ENCODE data around the gene PRKN. TPM values are rescaled to one million over a fixed set of nuclear protein-coding genes. Genes with fewer than 3 reads are reported as not detected.

The PRKN gene
- total RNA-seq, 1 experiment from 2014 or later: 0.34 TPM

DNA sequence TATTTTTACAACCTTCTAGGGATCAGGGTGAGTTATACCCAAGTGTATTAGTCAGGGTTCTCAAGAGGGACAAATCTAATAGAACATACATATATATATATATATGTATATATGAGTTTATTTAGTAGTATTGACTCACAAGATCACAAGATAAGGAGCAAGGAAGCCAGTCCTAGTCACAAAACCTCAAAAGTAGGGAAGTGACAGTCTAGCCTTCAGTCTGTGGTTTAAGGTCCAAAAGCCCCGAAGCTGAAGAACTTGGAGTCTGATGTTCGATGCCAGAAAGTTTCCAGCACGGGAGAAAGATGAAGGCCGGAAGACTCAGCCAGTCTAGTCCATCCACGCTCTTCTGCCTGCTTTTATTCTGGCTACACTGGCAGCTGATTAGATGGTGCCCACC is 821.0 kb downstream of the PRKN start:
- no TSS peak for BruUV-seq (replicated peaks)
- no peaks in the 10 kb centered on the region for H3K27me3 ChIP-seq (replicated peaks; ENCODE audit: control insufficient read depth, insufficient read depth, low read length)
- ChIA-PET CTCF (no interaction called here), POLR2A (no interaction called here)
- H3K36me3 Mint-ChIP-seq (ENCODE audit: insufficient read depth, unreplicated experiment): no peaks in the 10 kb centered on the region
- H3K9me3 ChIP-seq: no peaks in the 10 kb centered on the region
- peaks cover 9% of the 10 kb centered on the region for H3K9me3 Mint-ChIP-seq (ENCODE audit: unreplicated experiment)
- no peak for DNase-seq
- H3K4me1 Mint-ChIP-seq (ENCODE audit: low read depth, unreplicated experiment): no peaks in the 10 kb centered on the region
- H3K27me3 Mint-ChIP-seq (ENCODE audit: insufficient read depth, unreplicated experiment): peaks cover 8% of the 10 kb centered on the region
- TF ChIP-seq, protein P1, sequence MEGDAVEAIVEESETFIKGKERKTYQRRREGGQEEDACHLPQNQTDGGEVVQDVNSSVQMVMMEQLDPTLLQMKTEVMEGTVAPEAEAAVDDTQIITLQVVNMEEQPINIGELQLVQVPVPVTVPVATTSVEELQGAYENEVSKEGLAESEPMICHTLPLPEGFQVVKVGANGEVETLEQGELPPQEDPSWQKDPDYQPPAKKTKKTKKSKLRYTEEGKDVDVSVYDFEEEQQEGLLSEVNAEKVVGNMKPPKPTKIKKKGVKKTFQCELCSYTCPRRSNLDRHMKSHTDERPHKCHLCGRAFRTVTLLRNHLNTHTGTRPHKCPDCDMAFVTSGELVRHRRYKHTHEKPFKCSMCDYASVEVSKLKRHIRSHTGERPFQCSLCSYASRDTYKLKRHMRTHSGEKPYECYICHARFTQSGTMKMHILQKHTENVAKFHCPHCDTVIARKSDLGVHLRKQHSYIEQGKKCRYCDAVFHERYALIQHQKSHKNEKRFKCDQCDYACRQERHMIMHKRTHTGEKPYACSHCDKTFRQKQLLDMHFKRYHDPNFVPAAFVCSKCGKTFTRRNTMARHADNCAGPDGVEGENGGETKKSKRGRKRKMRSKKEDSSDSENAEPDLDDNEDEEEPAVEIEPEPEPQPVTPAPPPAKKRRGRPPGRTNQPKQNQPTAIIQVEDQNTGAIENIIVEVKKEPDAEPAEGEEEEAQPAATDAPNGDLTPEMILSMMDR (IDR thresholded peaks at IDR 0.05; ENCODE audit: insufficient read depth in 1 of 2, low read depth in 1 of 2, low read length in 1 of 2, severe bottlenecking in 1 of 2, unreplicated experiment in 1 of 2): no peak
- intact Hi-C loops (cut with micrococcal nuclease; ENCODE audit: unreplicated experiment): no loop called here
- no peak overlapping the region for H3K4me3 Mint-ChIP-seq (ENCODE audit: unreplicated experiment)
- no peaks in the 10 kb centered on the region for H3K4me1 ChIP-seq
- H3K36me3 ChIP-seq (ENCODE audit: control insufficient read depth, insufficient read depth, low read length): no peaks in the 10 kb centered on the region
- no peak overlapping the region for H3K27ac Mint-ChIP-seq (ENCODE audit: unreplicated experiment)
- H3K4me3 ChIP-seq (ENCODE audit: low read depth, low read length): no peak overlapping the region

DNA sequence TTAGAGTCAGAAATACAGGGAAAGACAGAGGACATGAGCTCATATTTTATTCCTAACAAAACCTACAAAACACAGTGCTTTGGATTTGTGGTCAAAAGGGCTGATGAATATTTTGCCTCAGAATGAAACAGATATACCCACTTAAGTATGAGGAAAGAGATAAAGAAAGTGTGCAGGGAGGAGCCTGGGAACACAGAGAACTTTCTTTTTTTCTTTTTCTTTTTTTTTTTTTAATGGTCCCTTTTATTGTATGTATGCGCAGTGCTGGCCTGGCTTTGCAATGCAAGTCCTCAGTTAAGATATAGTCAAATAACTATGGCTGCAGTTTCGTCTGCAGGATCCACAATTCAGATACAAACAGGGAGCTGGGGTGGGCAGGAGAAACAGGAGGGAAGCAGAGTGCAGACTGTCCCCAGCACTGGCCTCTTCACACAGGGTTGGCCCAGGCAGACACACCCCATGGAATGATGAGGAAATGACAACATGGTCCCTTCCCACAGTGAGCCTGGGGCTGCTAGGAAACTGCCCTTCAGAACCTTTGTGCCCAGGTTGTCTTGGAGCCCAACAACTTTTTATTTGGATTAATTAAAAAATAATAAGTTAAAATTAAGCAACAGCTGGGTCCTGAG is 823.9 kb downstream of the PRKN start:
- no peaks in the 10 kb centered on the region for H3K9me3 ChIP-seq
- no peak overlapping the region for H3K27ac Mint-ChIP-seq (ENCODE audit: unreplicated experiment)
- H3K27me3 Mint-ChIP-seq (ENCODE audit: insufficient read depth, unreplicated experiment): peaks cover 5% of the 10 kb centered on the region
- DNase-seq: no peak
- no peak overlapping the region for H3K4me3 Mint-ChIP-seq (ENCODE audit: unreplicated experiment)
- no peaks in the 10 kb centered on the region for H3K4me1 ChIP-seq
- no peaks in the 10 kb centered on the region for H3K27me3 ChIP-seq (replicated peaks; ENCODE audit: control insufficient read depth, insufficient read depth, low read length)
- ChIA-PET CTCF (no interaction called here), POLR2A (no interaction called here)
- intact Hi-C loops (cut with micrococcal nuclease; ENCODE audit: unreplicated experiment): no loop called here
- TF ChIP-seq, protein P1 (IDR thresholded peaks at IDR 0.05; ENCODE audit: insufficient read depth in 1 of 2, low read depth in 1 of 2, low read length in 1 of 2, severe bottlenecking in 1 of 2, unreplicated experiment in 1 of 2): no peak
- BruUV-seq (replicated peaks): no TSS peak
- no peaks in the 10 kb centered on the region for H3K36me3 Mint-ChIP-seq (ENCODE audit: insufficient read depth, unreplicated experiment)
- H3K36me3 ChIP-seq (ENCODE audit: control insufficient read depth, insufficient read depth, low read length): no peaks in the 10 kb centered on the region
- H3K9me3 Mint-ChIP-seq (ENCODE audit: unreplicated experiment): no peaks in the 10 kb centered on the region
- no peak overlapping the region for H3K4me3 ChIP-seq (ENCODE audit: low read depth, low read length)
- H3K4me1 Mint-ChIP-seq (ENCODE audit: low read depth, unreplicated experiment): no peaks in the 10 kb centered on the region

DNA sequence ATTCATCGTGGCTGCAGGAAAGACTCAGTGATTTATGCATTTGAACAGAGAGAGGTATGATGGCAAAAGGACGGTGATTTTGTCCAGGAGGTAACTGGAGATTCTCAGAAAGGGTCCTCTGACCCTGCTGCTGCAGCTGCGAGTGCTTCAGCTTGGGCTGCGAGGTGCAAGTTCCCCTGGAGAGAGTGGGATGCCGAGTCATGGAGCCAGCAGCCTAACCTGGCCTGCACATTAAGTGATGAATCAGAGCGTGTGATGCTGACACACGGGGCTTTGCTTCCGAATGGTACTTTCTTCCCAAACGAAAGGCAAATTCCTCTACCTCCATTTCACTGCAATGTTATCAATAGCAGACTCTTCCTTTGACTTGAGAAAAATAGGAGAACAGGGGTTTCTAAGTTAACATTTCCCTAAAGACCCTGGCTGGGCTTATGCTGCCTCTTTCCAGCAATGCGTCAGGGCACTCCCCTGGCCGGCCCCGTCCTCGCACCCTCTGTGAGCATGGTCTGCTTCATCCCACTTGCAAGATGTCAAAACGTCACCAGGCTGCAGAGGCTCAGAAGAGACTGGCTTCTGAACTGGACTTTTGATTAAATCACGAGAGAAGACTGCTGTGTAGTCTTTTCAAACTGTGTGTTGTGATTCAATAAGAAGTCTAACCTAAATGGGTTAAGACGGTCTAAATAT is 825.7 kb downstream of the PRKN start:
- H3K27me3 ChIP-seq (replicated peaks; ENCODE audit: control insufficient read depth, insufficient read depth, low read length): no peaks in the 10 kb centered on the region
- no TSS peak for BruUV-seq (replicated peaks)
- Mint-ChIP-seq H3K36me3 (ENCODE audit: insufficient read depth, unreplicated experiment) (no peaks in the 10 kb centered on the region), H3K4me1 (ENCODE audit: low read depth, unreplicated experiment) (no peaks in the 10 kb centered on the region), H3K4me3 (ENCODE audit: unreplicated experiment) (no peak overlapping the region), H3K27me3 (ENCODE audit: insufficient read depth, unreplicated experiment) (peaks cover 2% of the 10 kb centered on the region), H3K27ac (ENCODE audit: unreplicated experiment) (no peak overlapping the region), H3K9me3 (ENCODE audit: unreplicated experiment) (no peaks in the 10 kb centered on the region)
- DNase-seq: no peak
- no peaks in the 10 kb centered on the region for H3K9me3 ChIP-seq
- intact Hi-C loops (cut with micrococcal nuclease; ENCODE audit: unreplicated experiment): no loop called here
- H3K36me3 ChIP-seq (ENCODE audit: control insufficient read depth, insufficient read depth, low read length): no peaks in the 10 kb centered on the region
- TF ChIP-seq, protein P1 (IDR thresholded peaks at IDR 0.05; ENCODE audit: insufficient read depth in 1 of 2, low read depth in 1 of 2, low read length in 1 of 2, severe bottlenecking in 1 of 2, unreplicated experiment in 1 of 2): no peak
- ChIA-PET CTCF (no interaction called here), POLR2A (no interaction called here)
- no peak overlapping the region for H3K4me3 ChIP-seq (ENCODE audit: low read depth, low read length)
- H3K4me1 ChIP-seq: no peaks in the 10 kb centered on the region
